GM23338 (cell line): ENCODE data around the gene SLC25A4. TPM values are rescaled to one million over a fixed set of nuclear protein-coding genes. Genes with fewer than 3 reads are reported as not detected.

Experiments
- ATAC-seq: fragments of 200-7000 bp; cut with Tn5 transposase; 3 replicates; pipeline ENCODE4 v1.9.1; 2020
- DNase-seq: peaks from one replicate; pipeline ENCODE4 v3.0.0-alpha.2; 2015; ENCODE audit warnings: low spot score
- H2AFZ ChIP-seq: fragments of 200-600 bp; sonication (generic); 2 replicates; pipeline ENCODE4 v1.8.0; 2016; ENCODE audit warnings: antibody characterized with exemption, mild to moderate bottlenecking, moderate library complexity
- H3F3A ChIP-seq: fragments of 200-600 bp; sonication (generic); replicated peaks from 2 replicates; pipeline ENCODE4 v1.8.0; 2017; ENCODE audit warnings: antibody characterized with exemption, mixed run types, low read depth
- H3K27ac ChIP-seq: fragments of 200-600 bp; sonication (generic); 2 replicates; pipeline ENCODE4 v1.6.1; 2016; ENCODE audit warnings: low read depth
- H3K27me3 ChIP-seq: fragments of 200-600 bp; sonication (generic); 2 replicates; pipeline ENCODE4 v1.8.0; 2016; ENCODE audit warnings: mild to moderate bottlenecking, mixed run types, moderate library complexity; ENCODE audit not compliant: insufficient read depth
- H3K36me3 ChIP-seq: fragments of 200-600 bp; sonication (generic); 2 replicates; pipeline ENCODE4 v1.8.0; 2016; ENCODE audit warnings: mild to moderate bottlenecking; ENCODE audit not compliant: insufficient read depth
- H3K4me1 ChIP-seq: fragments of 200-600 bp; sonication (generic); 2 replicates; pipeline ENCODE4 v1.8.0; 2016; ENCODE audit warnings: mild to moderate bottlenecking, moderate library complexity; ENCODE audit not compliant: insufficient read depth
- H3K4me2 ChIP-seq: fragments of 200-600 bp; sonication (generic); 2 replicates; pipeline ENCODE4 v1.7.1; 2017; ENCODE audit warnings: mixed run types
- H3K4me3 ChIP-seq: fragments of 200-600 bp; sonication (generic); 2 replicates; pipeline ENCODE4 v1.6.1; 2016; ENCODE audit warnings: mixed run types
- H3K79me2 ChIP-seq: fragments of 200-600 bp; sonication (generic); replicated peaks from 2 replicates; pipeline ENCODE4 v1.8.0; 2017; ENCODE audit warnings: mild to moderate bottlenecking; ENCODE audit not compliant: insufficient read depth
- H3K9me2 ChIP-seq: fragments of 200-600 bp; sonication (generic); 2 replicates; pipeline ENCODE4 v1.8.0; 2017; ENCODE audit not compliant: insufficient read depth
- H4K20me1 ChIP-seq: fragments of 200-600 bp; sonication (generic); replicated peaks from 2 replicates; pipeline ENCODE4 v1.8.0; 2017; ENCODE audit warnings: mild to moderate bottlenecking; ENCODE audit not compliant: insufficient read depth
- H3K27ac Mint-ChIP-seq: 2 replicates; pipeline ENCODE4 v1.8.0; 2020; ENCODE audit warnings: inconsistent platforms, mild to moderate bottlenecking, moderate library complexity, mixed read lengths
- H3K27me3 Mint-ChIP-seq: 3 replicates; pipeline ENCODE4 v1.8.0; 2022; ENCODE audit warnings: low read depth, mild to moderate bottlenecking, moderate library complexity, mixed read lengths, inconsistent platforms; ENCODE audit not compliant: insufficient read depth, poor library complexity
- H3K36me3 Mint-ChIP-seq: 3 replicates; pipeline ENCODE4 v1.8.0; 2021; ENCODE audit warnings: low read depth, mild to moderate bottlenecking, inconsistent platforms, moderate library complexity, mixed read lengths
- H3K4me1 Mint-ChIP-seq: 3 replicates; pipeline ENCODE4 v1.8.0; 2020; ENCODE audit warnings: mild to moderate bottlenecking, inconsistent platforms, mixed read lengths
- H3K4me3 Mint-ChIP-seq: 3 replicates; pipeline ENCODE4 v1.8.0; 2021; ENCODE audit warnings: moderate library complexity, mild to moderate bottlenecking, inconsistent platforms, mixed read lengths
- H3K9me3 Mint-ChIP-seq: 3 replicates; pipeline ENCODE4 v1.8.0; 2020; ENCODE audit warnings: moderate library complexity, mild to moderate bottlenecking, inconsistent platforms, mixed read lengths
- CREB1 ChIP-seq: fragments of 250-450 bp; sonication (Bioruptor Pico); IDR thresholded peaks from 2 replicates; pipeline ENCODE4 v1.5.0; 2020; ENCODE audit warnings: low read depth, mild to moderate bottlenecking, moderate library complexity
- CTCF ChIP-seq, 2 experiments: fragments of 200-600 bp in 1 of 2; sonication (generic) in 1 of 2; conservative IDR thresholded peaks; 2 replicates each; pipeline versions ENCODE4 v1.5.1 to v1.6.1; 2016 to 2017; ENCODE audit warnings: antibody characterized with exemption in 2 of 2, low read depth in 2 of 2, mild to moderate bottlenecking in 2 of 2, moderate library complexity in 1 of 2
- ETS1 ChIP-seq: IDR thresholded peaks from 2 replicates; pipeline ENCODE4 v1.6.1; 2016; ENCODE audit warnings: antibody characterized with exemption
- EZH2 ChIP-seq: fragments of 200-600 bp; sonication (generic); IDR thresholded peaks from one replicate; pipeline ENCODE4 v1.8.0; 2017; ENCODE audit warnings: antibody characterized with exemption, mild to moderate bottlenecking, low read depth; ENCODE audit not compliant: unreplicated experiment
- EZH2phosphoT487 ChIP-seq: fragments of 200-600 bp; sonication (generic); IDR thresholded peaks from one replicate; pipeline ENCODE4 v1.8.1; 2018; ENCODE audit warnings: antibody characterized with exemption; ENCODE audit not compliant: unreplicated experiment
- JUNB ChIP-seq: IDR thresholded peaks from one replicate; pipeline ENCODE4 v1.6.1; 2016; ENCODE audit warnings: antibody characterized with exemption; ENCODE audit not compliant: unreplicated experiment
- NANOG ChIP-seq: IDR thresholded peaks from 2 replicates; pipeline ENCODE4 v1.6.1; 2016; ENCODE audit warnings: antibody characterized with exemption, borderline replicate concordance
- POLR2AphosphoS5 ChIP-seq: IDR thresholded peaks from 2 replicates; pipeline ENCODE4 v1.6.1; 2016; ENCODE audit warnings: antibody characterized with exemption, low read depth
- REST ChIP-seq: IDR thresholded peaks from one replicate; pipeline ENCODE4 v1.6.1; 2018; ENCODE audit warnings: antibody characterized with exemption; ENCODE audit not compliant: unreplicated experiment
- STAT1 ChIP-seq: IDR thresholded peaks from one replicate; pipeline ENCODE4 v1.6.1; 2016; ENCODE audit warnings: antibody characterized with exemption; ENCODE audit not compliant: unreplicated experiment
- ZNF114 ChIP-seq: fragments of 250-450 bp; sonication (Bioruptor Pico); IDR thresholded peaks from 2 replicates; pipeline ENCODE4 v1.5.0; 2020; ENCODE audit warnings: mild to moderate bottlenecking, moderate library complexity
- ZNF331 ChIP-seq: fragments of 250-450 bp; sonication (Bioruptor Pico); IDR thresholded peaks from 2 replicates; pipeline ENCODE4 v1.5.0; 2020; ENCODE audit warnings: low read depth, mild to moderate bottlenecking, moderate library complexity
- ZNF462 ChIP-seq: fragments of 250-450 bp; sonication (Bioruptor Pico); IDR thresholded peaks from 2 replicates; pipeline ENCODE4 v1.5.0; 2020; ENCODE audit warnings: mild to moderate bottlenecking, moderate library complexity
- polyA plus RNA-seq: library from polyadenylated mRNA; unstranded; fragments of >200 nt; fragmentation: Nextera tagmentation; extraction: Ambion mirVana; gene quantifications from 2 replicates; pipeline ENCODE4 v1.2.1, GENCODE V29; 2016
- total RNA-seq: library from RNA; depleted of rRNA; stranded (reverse); fragments of >200 nt; shearing (Covaris generic); gene quantifications from 2 replicates; pipeline ENCODE4 v1.2.3, GENCODE V29; 2014

SLC25A4 gene
- total and polyA plus RNA-seq, 2 experiments from 2014 or later = 43.6 to 66.5 TPM

- H3K4me3 ChIP-seq = no peak overlapping the region
- Mint-ChIP-seq H3K27me3 (peaks cover 5% of the 10 kb centered on the region), H3K9me3 (no peaks in the 10 kb centered on the region), H3K36me3 (peaks cover 17% of the 10 kb centered on the region), H3K4me1 (no peaks in the 10 kb centered on the region; the same call in 2 of the 3 replicates), H3K4me3 (no peak overlapping the region), H3K27ac (no peak overlapping the region)
- no peaks in the 10 kb centered on the region for H3F3A ChIP-seq
- TF ChIP-seq POLR2AphosphoS5 = no peak
- no peak for TF ChIP-seq NANOG
- TF ChIP-seq ZNF331 = no peak
- no peak for TF ChIP-seq STAT1
- no peak for TF ChIP-seq ZNF114 (CRISPR knock-in tag)
- TF ChIP-seq EZH2phosphoT487 = no peak
- TF ChIP-seq REST = no peak
- no peak for TF ChIP-seq JUNB
- TF ChIP-seq ZNF462 = no peak
- TF ChIP-seq CREB1 (CRISPR knock-in tag) = no peak
- no peak for TF ChIP-seq EZH2
- TF ChIP-seq CTCF (conservative IDR thresholded peaks at IDR 0.05; ENCODE audit: low read depth in 2 of 2) = no peak
- TF ChIP-seq ETS1 = no peak
- H3K36me3 ChIP-seq = no peaks in the 10 kb centered on the region
- DNase-seq (no peak), ATAC-seq (no peak)
- peaks cover 7% of the 10 kb centered on the region for H3K4me1 ChIP-seq
- H3K79me2 ChIP-seq = peaks cover 15% of the 10 kb centered on the region
- no peak overlapping the region; the same call in 1 of the 2 replicates for H3K4me2 ChIP-seq
- H3K27ac ChIP-seq = no peak overlapping the region
- no peaks in the 10 kb centered on the region for H3K9me2 ChIP-seq
- no peaks in the 10 kb centered on the region for H3K27me3 ChIP-seq
- no peak overlapping the region for H2AFZ ChIP-seq
- H4K20me1 ChIP-seq = no peaks in the 10 kb centered on the region
Measured at GRCh38 chr4:185192059-185192458, 49.0 kb downstream of the SLC25A4 start.
